GM21367 (cell line): ENCODE measurements around the gene NRK.
"Not testable (repeated sequence)": the region's sequence is repeated elsewhere in the genome, so short reads cannot be mapped to it uniquely, and the experiment has no call there.

Source experiments
- ATAC-seq: cut with Tn5 transposase; IDR thresholded peaks from one replicate; pipeline ENCODE4 v1.9.1; 2021; ENCODE audit not compliant: unreplicated experiment

The NRK gene

DNA sequence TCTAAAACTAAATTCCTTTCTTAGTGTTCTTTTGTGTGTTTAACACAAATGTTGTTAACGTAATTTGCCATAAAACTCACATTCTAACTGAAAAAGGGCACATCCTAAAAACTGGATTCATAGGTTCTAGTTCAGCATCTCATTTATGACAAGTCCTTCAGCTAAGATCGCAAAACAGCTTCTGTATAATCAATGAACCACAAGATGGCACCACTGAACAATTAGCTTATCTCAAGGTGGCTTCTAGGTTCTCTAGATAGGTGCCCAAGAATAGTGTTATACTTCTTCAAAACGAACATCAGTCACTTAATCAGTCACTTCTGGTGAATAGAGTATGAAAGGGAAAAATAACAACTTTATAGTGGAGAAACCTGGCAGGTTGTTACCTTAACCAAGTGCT, 54.3 kb downstream of the NRK start:
- ATAC-seq: no peak

- ATAC-seq: no peak
Observed at GRCh38 chrX:105880491-105880890, 58.2 kb downstream of the NRK start.

- no peak for ATAC-seq
Observed at GRCh38 chrX:105882581-105883275, 60.4 kb downstream of the NRK start.

GRCh38 chrX:105894721-105895120, 72.4 kb downstream of the NRK start:
- ATAC-seq: no peak

- no peak for ATAC-seq
Observed at GRCh38 chrX:105909576-105909975, 87.2 kb downstream of the NRK start.

- no peak for ATAC-seq
Observed at GRCh38 chrX:105910563-105911105, 88.3 kb downstream of the NRK start.

DNA sequence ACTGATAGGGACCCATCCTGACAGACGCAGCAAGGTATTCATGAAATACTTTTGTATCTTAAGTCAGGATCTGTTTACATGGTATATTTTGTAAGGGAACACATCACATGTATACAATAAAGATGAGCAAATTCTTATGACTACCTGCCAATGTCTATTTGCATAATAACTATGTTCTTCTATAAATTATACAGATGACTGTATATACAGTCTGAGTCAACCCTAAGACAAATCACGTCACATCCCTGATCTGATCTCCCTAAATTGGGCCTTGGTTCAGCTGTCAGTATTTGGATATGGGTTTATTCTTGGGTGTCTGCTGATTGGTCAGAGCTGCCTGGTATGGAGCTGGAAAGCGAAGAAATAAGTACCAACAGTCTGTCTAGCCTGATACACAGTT, 122.9 kb downstream of the NRK start:
- no peak for ATAC-seq

DNA sequence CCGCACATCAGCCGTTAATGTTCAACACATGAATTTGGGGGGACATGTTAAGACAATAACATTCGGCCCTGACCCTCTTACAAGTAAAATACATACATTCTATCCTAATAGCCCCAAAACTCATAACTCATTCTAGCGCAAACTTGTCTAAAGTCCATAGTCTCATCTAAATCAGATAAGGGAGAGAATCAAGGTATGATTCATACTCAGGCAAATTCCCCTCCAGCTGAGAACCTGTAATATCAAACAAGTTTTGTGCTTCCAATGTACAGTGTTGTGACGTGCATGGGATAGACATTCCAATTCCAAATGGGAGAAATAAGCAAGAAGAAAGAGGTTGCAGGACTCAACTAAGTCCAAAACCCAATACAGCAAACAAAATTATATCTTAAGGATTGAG, 147.1 kb downstream of the NRK start:
- no peak for ATAC-seq

DNA sequence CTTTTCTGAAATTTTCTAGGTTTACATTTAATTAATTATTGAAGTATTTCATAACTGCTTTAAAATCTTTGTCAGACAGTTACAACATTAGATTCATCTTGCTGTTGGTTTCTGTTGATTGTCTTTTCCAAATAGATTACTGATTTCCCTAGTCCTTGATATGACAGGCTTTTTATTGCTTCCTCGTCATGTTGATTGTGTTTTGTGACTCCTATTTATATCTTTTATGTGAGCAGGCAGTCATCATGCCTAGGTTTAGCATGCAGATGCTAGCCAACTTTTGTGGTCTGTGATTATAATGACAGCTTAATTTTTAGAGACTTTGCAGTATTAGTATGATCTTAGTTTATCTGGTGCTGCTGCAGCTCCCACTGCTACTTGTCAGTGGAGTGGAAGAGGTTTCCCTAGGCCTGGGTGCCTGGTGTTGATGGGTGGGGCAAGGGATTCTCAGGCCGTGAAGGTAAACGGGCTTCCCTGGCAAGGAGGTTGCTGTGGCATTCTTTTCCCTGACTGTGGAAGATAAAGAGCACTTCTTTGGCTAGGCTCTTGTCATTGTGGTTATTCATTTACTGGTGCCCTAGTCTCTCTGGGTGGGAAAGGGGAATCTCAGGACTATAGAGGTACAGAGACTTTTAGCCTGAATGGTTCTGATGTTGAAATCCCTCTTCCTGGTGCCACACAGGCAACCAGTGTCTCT, 150.5 kb downstream of the NRK start:
- ATAC-seq: no peak

- ATAC-seq: no peak
Observed at GRCh38 chrX:105973387-105973739, 151.0 kb downstream of the NRK start.

- no peak for ATAC-seq
Observed at GRCh38 chrX:105975382-105975781, 153.0 kb downstream of the NRK start.

GRCh38 chrX:105981772-105982485, 159.6 kb downstream of the NRK start:
- no peak for ATAC-seq

DNA sequence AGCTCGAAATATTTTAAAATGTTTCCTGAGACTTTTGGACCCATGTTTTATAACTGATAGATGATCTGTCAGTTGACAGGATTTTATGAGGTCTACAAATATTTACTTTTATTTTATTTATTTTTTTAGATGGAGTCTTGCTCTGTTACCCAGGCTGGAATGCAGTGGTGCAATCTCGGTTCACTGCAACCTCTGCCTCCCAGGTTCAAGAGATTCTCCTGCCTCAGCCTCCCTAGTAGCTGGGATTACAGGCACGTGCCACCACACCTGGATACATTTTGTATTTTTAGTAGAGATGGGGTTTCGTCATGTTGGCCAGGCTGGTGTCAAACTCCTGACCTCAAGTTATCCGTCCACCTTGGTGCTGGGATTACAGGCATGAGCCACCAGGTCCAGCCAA, 166.1 kb downstream of the NRK start:
- ATAC-seq: not testable (repeated sequence)

DNA sequence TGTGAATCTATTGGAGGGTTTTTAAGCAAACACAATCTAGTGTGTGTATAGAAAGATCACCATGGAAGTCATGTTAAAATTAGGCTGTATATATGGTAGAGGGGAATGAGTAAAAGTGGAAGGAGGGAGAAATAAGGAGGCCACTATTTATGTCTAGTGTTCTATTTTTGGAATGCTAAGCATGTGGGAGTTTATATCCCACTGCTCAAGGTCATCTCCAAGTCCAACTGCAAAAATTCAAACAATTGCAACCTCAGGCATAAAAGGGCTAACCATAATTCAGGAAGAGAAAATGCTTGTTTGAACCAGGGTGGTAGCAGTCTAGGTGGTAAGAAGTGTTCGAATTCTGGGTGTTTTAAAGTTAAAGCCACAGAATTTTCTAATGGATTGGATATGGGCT, 177.0 kb downstream of the NRK start:
- ATAC-seq: no peak

- ATAC-seq: no peak
Observed at GRCh38 chrX:106000203-106000602, 177.9 kb downstream of the NRK start.

DNA sequence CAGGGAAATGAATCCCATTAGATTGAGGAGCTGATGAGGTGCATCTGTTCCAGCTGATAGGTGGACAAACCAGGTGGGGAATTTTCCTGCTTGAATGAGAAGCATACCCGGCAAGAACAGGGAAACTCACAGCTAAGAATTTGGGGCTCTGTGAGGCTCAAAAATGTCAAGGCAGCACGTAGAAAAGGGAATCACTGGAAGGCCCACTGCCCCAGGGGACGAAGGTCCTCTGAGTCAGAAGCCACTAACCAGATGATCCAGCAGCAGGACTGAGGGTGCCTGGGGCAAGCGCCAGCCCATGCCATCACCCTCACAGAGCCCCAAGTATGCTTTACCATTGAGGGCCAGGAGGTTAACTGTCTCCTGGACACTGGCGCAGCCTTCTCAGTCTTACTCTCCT, 178.3 kb downstream of the NRK start:
- not testable (repeated sequence) for ATAC-seq

DNA sequence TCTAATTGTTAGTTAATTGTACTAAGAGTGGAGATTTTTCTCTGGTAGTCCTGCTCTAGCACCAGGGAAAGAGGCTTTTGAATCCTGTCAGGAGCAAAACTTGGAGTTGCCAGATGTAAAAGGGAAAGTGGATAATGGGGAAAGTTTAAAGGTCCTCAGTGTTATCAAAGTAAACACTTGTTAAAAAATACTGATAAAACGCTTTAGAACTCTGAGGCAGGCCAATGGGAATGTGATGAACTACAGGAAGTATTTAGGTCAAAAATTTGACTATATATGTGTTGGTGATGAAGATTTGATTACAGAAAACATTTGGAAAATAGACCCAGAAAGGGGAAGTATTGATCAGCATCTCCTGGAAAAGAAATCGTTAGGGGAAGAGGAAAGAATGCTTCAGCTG, 183.3 kb downstream of the NRK start:
- no peak for ATAC-seq

DNA sequence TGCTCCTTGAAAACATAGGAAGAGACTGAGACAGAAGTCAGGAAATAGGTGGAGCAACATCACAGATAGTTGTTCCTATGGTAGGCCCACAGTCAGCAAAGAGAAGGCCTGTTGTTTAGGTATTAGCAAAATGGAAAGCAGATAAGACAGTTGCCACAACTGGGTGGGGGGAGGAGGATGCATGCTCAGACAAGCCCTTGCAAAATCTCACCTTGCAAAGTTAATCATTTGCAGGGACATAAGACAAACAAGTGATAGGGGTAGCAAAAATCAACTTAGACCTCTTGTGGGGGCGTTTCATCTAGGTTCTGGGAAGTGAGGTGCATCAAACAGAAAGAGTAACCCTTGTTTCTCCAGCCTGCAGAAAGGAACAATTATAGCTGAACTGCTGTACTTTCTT, 185.5 kb downstream of the NRK start:
- ATAC-seq: no peak
